Measurements from ENCODE around the gene DLG4. TPM values are rescaled to one million over a fixed set of nuclear protein-coding genes. Genes with fewer than 3 reads are reported as not detected.
A peak's percentile ranks its signal among the peaks of the same experiment; 100 is the strongest.
"Not testable (repeated sequence)": the region's sequence is repeated elsewhere in the genome, so short reads cannot be mapped to it uniquely, and the experiment has no call there.

Gene DLG4
- total RNA-seq, 2 donors from 2014 or later, result 3.3 to 8.3 TPM

DNA sequence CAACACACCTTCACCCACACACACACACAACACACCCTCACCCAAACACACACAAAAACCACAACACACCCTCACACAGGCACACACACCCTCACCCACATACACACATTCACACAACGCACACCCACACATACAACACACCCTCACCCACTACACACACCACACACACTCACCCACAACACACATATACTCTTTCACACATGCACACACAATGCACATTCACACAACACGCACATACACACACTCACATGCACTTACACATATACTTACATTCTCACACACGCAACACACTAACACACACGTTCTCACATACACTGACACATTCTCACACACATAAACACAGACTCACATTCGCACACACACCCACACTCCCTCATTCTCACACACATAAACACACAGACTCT lies 44.3 kb downstream of the DLG4 start:
- Mint-ChIP-seq H3K9me3 (no peaks in the 10 kb centered on the region), H3K4me3 (no peak overlapping the region), H3K27ac (no peak overlapping the region), H3K27me3 (peaks cover 6 to 8% of the 10 kb centered on the region in 2 donors), H3K4me1 (ENCODE audit: low read depth in 2 of 2) (peaks cover 6 to 7% of the 10 kb centered on the region in 2 donors), H3K36me3 (no peaks in the 10 kb centered on the region)
- no peak for DNase-seq (ENCODE audit: low spot score)
- ATAC-seq, result no peak

DNA sequence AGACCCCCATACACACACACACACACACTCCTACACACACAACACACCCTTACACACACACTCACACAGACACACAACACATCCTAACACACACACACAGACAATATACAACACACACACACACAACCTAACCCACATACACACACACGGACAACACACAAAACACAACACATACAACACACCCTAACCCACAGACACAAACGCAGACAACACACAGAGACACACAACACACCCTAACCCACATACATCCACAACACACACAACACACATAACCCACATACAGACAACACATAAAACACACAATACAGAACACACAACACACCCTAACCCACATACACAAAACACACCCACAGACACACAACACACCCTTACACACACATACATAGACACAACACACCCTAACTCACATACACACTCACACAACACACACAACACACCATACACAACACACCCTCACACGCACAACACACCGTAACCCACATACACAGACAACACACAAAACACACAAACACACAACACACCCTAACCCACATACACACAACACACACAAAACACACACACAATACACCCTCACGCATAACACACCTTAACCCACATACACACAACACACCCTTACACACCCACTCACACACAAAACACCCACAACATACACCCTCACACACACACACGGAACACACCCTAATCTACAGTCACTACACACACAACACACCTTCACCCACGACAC lies 44.9 kb downstream of the DLG4 start:
- no peaks in the 10 kb centered on the region for H3K9me3 Mint-ChIP-seq
- H3K4me3 Mint-ChIP-seq, result no peak overlapping the region
- DNase-seq (ENCODE audit: low spot score), result no peak
- peaks cover 6 to 7% of the 10 kb centered on the region in 2 donors for H3K4me1 Mint-ChIP-seq (ENCODE audit: low read depth in 2 of 2)
- peaks cover 6 to 8% of the 10 kb centered on the region in 2 donors for H3K27me3 Mint-ChIP-seq
- H3K27ac Mint-ChIP-seq, result no peak overlapping the region
- ATAC-seq, result no peak
- no peaks in the 10 kb centered on the region for H3K36me3 Mint-ChIP-seq

- no peak overlapping the region for H3K27ac Mint-ChIP-seq
- no peaks in the 10 kb centered on the region for H3K36me3 Mint-ChIP-seq
- ATAC-seq (peak; percentile 55 to 80), DNase-seq (ENCODE audit: low spot score) (no peak)
- peaks cover 6 to 7% of the 10 kb centered on the region in 2 donors for H3K4me1 Mint-ChIP-seq (ENCODE audit: low read depth in 2 of 2)
- no peak overlapping the region for H3K4me3 Mint-ChIP-seq
- H3K27me3 Mint-ChIP-seq, result peaks cover 6 to 8% of the 10 kb centered on the region in 2 donors
- no peaks in the 10 kb centered on the region for H3K9me3 Mint-ChIP-seq
Observed at GRCh38 chr17:7173687-7174602, 45.7 kb downstream of the DLG4 start.

DNA sequence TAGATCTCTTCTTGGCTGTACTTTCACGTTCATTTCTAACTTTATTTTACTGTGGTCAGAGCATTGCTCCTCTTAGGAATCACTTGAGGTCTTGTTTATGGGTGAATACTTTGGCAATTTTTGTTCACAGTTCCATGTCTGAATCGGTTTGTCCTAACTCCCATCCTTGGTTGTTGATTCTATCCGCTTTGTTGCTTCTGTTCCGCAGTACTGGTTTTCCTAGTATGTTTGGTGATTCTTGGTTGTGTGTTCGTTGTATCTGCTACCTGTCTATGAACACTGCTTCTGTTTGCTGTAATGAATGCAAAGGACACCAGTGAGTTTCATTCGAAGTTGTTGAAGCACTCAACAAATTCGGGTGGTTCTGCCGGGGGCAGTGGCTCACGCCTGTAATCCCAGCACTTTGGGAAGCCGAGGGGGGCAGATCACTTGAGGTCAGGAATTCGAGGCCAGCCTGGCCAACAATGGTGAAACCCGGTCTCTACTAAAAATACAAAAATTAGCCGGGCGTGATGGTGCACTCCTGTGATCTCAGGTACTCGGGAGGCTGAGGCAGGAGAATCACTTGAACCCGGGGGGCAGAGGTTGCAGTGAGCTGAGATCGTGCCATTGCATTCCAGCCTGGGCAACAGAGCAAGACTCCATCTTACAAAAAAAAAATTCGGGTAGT lies 47.0 kb downstream of the DLG4 start:
- H3K9me3 Mint-ChIP-seq; H3K4me1 Mint-ChIP-seq (ENCODE audit: low read depth in 2 of 2); H3K36me3 Mint-ChIP-seq; DNase-seq (ENCODE audit: low spot score); H3K4me3 Mint-ChIP-seq; ATAC-seq; H3K27me3 Mint-ChIP-seq; H3K27ac Mint-ChIP-seq: not testable (repeated sequence)

- not testable (repeated sequence) for ATAC-seq; H3K4me1 Mint-ChIP-seq (ENCODE audit: low read depth in 2 of 2); H3K27me3 Mint-ChIP-seq; H3K27ac Mint-ChIP-seq; DNase-seq (ENCODE audit: low spot score); H3K4me3 Mint-ChIP-seq; H3K9me3 Mint-ChIP-seq; H3K36me3 Mint-ChIP-seq
Observed at GRCh38 chr17:7169565-7169908, 50.1 kb downstream of the DLG4 start.

GRCh38 chr17:7168841-7169564 lies 50.6 kb downstream of the DLG4 start:
- not testable (repeated sequence) for DNase-seq (ENCODE audit: low spot score); H3K9me3 Mint-ChIP-seq; H3K4me1 Mint-ChIP-seq (ENCODE audit: low read depth in 2 of 2); H3K4me3 Mint-ChIP-seq; H3K27ac Mint-ChIP-seq; H3K36me3 Mint-ChIP-seq; H3K27me3 Mint-ChIP-seq; ATAC-seq

GRCh38 chr17:7167832-7168231 lies 51.8 kb downstream of the DLG4 start:
- Mint-ChIP-seq H3K27ac (no peak overlapping the region), H3K4me1 (ENCODE audit: low read depth in 2 of 2) (no peaks in the 10 kb centered on the region), H3K9me3 (no peaks in the 10 kb centered on the region), H3K4me3 (no peak overlapping the region), H3K27me3 (peaks cover 0 to 11% of the 10 kb centered on the region in 2 donors), H3K36me3 (no peaks in the 10 kb centered on the region)
- DNase-seq (ENCODE audit: low spot score), result no peak
- ATAC-seq, result no peak

- ATAC-seq (no peak), DNase-seq (ENCODE audit: low spot score) (no peak)
- Mint-ChIP-seq H3K27ac (no peak overlapping the region), H3K9me3 (no peaks in the 10 kb centered on the region), H3K27me3 (peaks cover 0 to 13% of the 10 kb centered on the region in 2 donors), H3K4me3 (no peak overlapping the region), H3K36me3 (no peaks in the 10 kb centered on the region), H3K4me1 (ENCODE audit: low read depth in 2 of 2) (no peaks in the 10 kb centered on the region)
Observed at GRCh38 chr17:7166873-7167272, 52.8 kb downstream of the DLG4 start.

GRCh38 chr17:7159571-7159970 lies 60.1 kb downstream of the DLG4 start:
- not testable (repeated sequence) for ATAC-seq; DNase-seq (ENCODE audit: low spot score); H3K4me3 Mint-ChIP-seq; H3K4me1 Mint-ChIP-seq (ENCODE audit: low read depth in 2 of 2); H3K36me3 Mint-ChIP-seq; H3K9me3 Mint-ChIP-seq; H3K27ac Mint-ChIP-seq
- peaks cover 17 to 24% of the 10 kb centered on the region in 2 donors for H3K27me3 Mint-ChIP-seq

DNA sequence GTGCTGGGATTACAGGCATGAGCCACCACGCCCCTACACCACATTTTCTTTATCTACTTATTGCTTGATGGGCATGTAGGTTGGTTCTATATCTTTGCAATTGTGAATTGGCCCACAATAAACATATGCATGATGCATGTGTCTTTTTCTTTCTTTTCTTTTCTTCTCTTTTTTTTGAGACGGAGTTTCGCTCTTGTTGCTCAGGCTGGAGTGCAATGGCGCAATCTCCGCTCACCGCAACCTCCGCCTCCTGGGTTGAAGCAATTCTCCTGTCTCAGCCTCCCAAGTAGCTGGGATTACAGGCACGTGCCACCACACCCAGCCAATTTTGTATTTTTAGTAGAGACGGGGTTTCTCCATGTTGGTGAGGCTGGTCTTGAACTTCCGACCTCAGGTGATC lies 61.2 kb downstream of the DLG4 start:
- not testable (repeated sequence) for H3K27ac Mint-ChIP-seq; H3K4me3 Mint-ChIP-seq; H3K4me1 Mint-ChIP-seq (ENCODE audit: low read depth in 2 of 2); H3K36me3 Mint-ChIP-seq; DNase-seq (ENCODE audit: low spot score); ATAC-seq; H3K9me3 Mint-ChIP-seq
- peaks cover 22 to 30% of the 10 kb centered on the region in 2 donors for H3K27me3 Mint-ChIP-seq

DNA sequence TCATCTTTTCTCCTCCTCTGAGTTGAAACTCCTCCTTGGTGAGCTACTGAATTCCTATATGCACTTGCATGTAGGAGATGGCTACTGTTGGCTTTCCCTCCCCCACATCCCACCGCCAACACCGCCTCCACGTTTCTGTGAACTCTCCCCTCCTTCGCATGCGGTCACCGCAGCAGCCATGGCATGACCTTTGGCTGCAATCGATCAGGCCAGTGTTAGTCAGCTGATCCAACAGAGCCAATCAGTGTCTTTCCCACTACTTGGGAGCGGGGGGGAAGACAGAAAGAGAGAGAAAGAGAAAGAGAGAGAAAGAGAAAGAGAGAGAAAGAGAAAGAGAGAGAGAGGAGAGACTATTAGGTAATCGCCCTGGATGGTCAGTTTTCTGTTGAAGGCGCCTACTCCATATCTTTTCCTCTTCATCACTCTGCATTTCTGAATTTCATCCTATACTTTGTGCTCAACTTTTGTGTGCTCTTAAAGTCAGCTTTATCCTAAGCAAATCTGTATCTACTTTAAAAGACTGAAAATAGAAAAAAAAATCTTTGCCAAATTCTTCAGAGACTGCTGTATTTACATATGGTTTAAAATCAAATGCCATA lies 63.2 kb downstream of the DLG4 start:
- no peak for DNase-seq (ENCODE audit: low spot score)
- no peak for ATAC-seq
- Mint-ChIP-seq H3K27me3 (peaks cover 23 to 35% of the 10 kb centered on the region in 2 donors), H3K4me3 (no peak overlapping the region), H3K27ac (no peak overlapping the region), H3K4me1 (ENCODE audit: low read depth in 2 of 2) (no peaks in the 10 kb centered on the region), H3K36me3 (no peaks in the 10 kb centered on the region), H3K9me3 (no peaks in the 10 kb centered on the region)

DNA sequence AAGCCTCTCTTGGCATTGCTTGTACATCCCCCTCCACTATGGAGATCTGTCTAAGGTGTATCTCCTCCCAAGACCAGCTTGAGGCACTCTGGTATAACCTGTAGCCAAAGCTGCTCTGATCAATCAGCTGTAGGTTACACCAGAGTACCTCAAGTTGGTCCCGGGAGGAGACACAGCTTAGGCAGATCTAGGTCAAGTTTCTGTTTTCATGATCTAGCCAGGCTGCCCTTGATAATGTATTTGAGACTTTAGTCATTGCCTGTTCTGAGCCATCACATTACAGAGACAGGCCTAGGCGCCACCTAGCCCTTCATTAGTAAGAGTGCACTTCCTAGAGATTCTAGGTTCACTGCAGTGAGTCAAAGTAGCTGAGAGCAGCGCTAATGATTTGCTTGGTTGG lies 71.9 kb downstream of the DLG4 start:
- peaks cover 6 to 7% of the 10 kb centered on the region in 2 donors for H3K27me3 Mint-ChIP-seq
- DNase-seq (ENCODE audit: low spot score) (no peak), ATAC-seq (no peak)
- H3K4me3 Mint-ChIP-seq, result no peak overlapping the region
- no peaks in the 10 kb centered on the region for H3K36me3 Mint-ChIP-seq
- no peaks in the 10 kb centered on the region for H3K9me3 Mint-ChIP-seq
- no peak overlapping the region for H3K27ac Mint-ChIP-seq
- no peaks in the 10 kb centered on the region for H3K4me1 Mint-ChIP-seq (ENCODE audit: low read depth in 2 of 2)

DNA sequence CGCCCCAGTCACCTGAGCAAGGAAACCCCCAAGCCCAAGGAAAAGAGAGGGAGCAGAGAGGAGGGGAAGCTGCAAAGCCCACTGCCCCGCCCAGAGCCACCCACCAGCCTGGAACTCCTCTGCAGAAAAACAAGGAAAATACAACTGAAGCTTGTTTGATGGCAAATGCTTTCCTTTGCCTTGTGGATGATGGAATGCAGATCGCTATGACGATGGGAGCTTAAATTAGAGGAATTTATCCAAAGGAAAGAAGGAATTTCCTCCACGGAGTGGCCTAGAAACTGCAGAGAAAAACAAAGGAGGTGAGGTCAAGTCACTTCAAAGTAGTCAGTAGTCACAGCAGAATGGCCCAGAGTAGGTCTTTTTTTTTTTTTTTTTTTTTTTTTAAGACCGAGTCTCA lies 73.5 kb downstream of the DLG4 start:
- no peak overlapping the region for H3K27ac Mint-ChIP-seq
- no peaks in the 10 kb centered on the region for H3K9me3 Mint-ChIP-seq
- DNase-seq (ENCODE audit: low spot score) (no peak), ATAC-seq (no peak)
- H3K4me1 Mint-ChIP-seq (ENCODE audit: low read depth in 2 of 2), result no peaks in the 10 kb centered on the region
- no peaks in the 10 kb centered on the region for H3K36me3 Mint-ChIP-seq
- no peak overlapping the region for H3K4me3 Mint-ChIP-seq
- H3K27me3 Mint-ChIP-seq, result peaks cover 0 to 2% of the 10 kb centered on the region in 2 donors

Measured in natural killer cell treated with Interleukin-12 subunit alpha and Interleukin-12 subunit beta and Interleukin-15 and Interleukin-18, amount 100 ng/mL, for 72 hours (primary cell).